ENCODE results near the gene IFNAR2. TPM values are rescaled to one million over a fixed set of nuclear protein-coding genes. Genes with fewer than 3 reads are reported as not detected.

The IFNAR2 gene
- total RNA-seq, 2 donors from 2014 or later: 5.4 to 5.8 TPM

- H3K27ac ChIP-seq: peak overlapping the region; percentile 64 to 79
- H3K27me3 ChIP-seq: no peaks in the 10 kb centered on the region
- no peaks in the 10 kb centered on the region for H3K36me3 ChIP-seq
- no peak overlapping the region for H3K4me3 ChIP-seq
- peaks cover 0 to 39% of the 10 kb centered on the region in 2 donors for H3K4me1 ChIP-seq
- no peaks in the 10 kb centered on the region for H3K9me3 ChIP-seq
- peak; percentile 84 for DNase-seq (ENCODE audit: low spot score)
- TF ChIP-seq CTCF (IDR thresholded peaks at IDR 0.05): peak; percentile 80 to 84
These were observed 32.8 kb upstream of the IFNAR2 start for GRCh38 chr21:33196941-33197374.

- Histone ChIP-seq H3K4me1 (peaks cover 0 to 39% of the 10 kb centered on the region in 2 donors), H3K27me3 (no peaks in the 10 kb centered on the region), H3K4me3 (no peak overlapping the region), H3K9me3 (no peaks in the 10 kb centered on the region), H3K27ac (peak overlapping the region; percentile 64 to 79), H3K36me3 (no peaks in the 10 kb centered on the region)
- no peak for TF ChIP-seq CTCF (IDR thresholded peaks at IDR 0.05)
- DNase-seq (ENCODE audit: low spot score): no peak
These were observed 32.2 kb upstream of the IFNAR2 start for GRCh38 chr21:33197496-33197895.

- no peaks in the 10 kb centered on the region for H3K9me3 ChIP-seq
- no peak for TF ChIP-seq CTCF (IDR thresholded peaks at IDR 0.05)
- peak overlapping the region; percentile 64 to 79 for H3K27ac ChIP-seq
- peaks cover 0 to 41% of the 10 kb centered on the region in 2 donors for H3K4me1 ChIP-seq
- H3K27me3 ChIP-seq: no peaks in the 10 kb centered on the region
- DNase-seq (ENCODE audit: low spot score): peak; percentile 84
- no peaks in the 10 kb centered on the region for H3K36me3 ChIP-seq
- no peak overlapping the region for H3K4me3 ChIP-seq
These were observed 31.2 kb upstream of the IFNAR2 start for GRCh38 chr21:33198346-33199099.

- Histone ChIP-seq H3K4me1 (peaks cover 0 to 42% of the 10 kb centered on the region in 2 donors), H3K27ac (peak overlapping the region; percentile 64 to 79)
These were observed 30.7 kb upstream of the IFNAR2 start for GRCh38 chr21:33199100-33199464.

GRCh38 chr21:33199516-33200217 is 30.1 kb upstream of the IFNAR2 start:
- no peaks in the 10 kb centered on the region for H3K27me3 ChIP-seq
- H3K4me1 ChIP-seq: peaks cover 0 to 42% of the 10 kb centered on the region in 2 donors
- TF ChIP-seq CTCF (IDR thresholded peaks at IDR 0.05): peak; percentile 61 to 84
- no peak overlapping the region for H3K4me3 ChIP-seq
- peak overlapping the region; percentile 64 to 79 for H3K27ac ChIP-seq
- no peaks in the 10 kb centered on the region for H3K36me3 ChIP-seq
- no peaks in the 10 kb centered on the region for H3K9me3 ChIP-seq
- DNase-seq (ENCODE audit: low spot score): peak; percentile 88

More at GRCh38 chr21:33199100-33199464, 30.7 kb upstream of the IFNAR2 start:
- no peak for DNase-seq (ENCODE audit: low spot score)
- Histone ChIP-seq H3K4me3 (no peak overlapping the region), H3K36me3 (no peaks in the 10 kb centered on the region), H3K9me3 (no peaks in the 10 kb centered on the region), H3K27me3 (no peaks in the 10 kb centered on the region)
- TF ChIP-seq CTCF (IDR thresholded peaks at IDR 0.05): no peak

All from right atrium auricular region (tissue), 2 donors.